H9 (cell line): ENCODE measurements around the gene PLA1A. TPM values are rescaled to one million over a fixed set of nuclear protein-coding genes. Genes with fewer than 3 reads are reported as not detected.

Experiments used
- DNase-seq: peaks from one replicate; pipeline ENCODE4 v3.0.0-alpha.2; 2017
- H2AFZ ChIP-seq: one replicate; pipeline ENCODE4 v1.6.1; 2013; ENCODE audit warnings: mild to moderate bottlenecking, low read length, control low read depth, moderate library complexity
- H2AK5ac ChIP-seq: 2 replicates; pipeline ENCODE4 v1.6.1; 2013; ENCODE audit warnings: low read length, control low read depth, mixed read lengths; ENCODE audit not compliant: insufficient read length
- H2BK120ac ChIP-seq: one replicate; pipeline ENCODE4 v1.6.1; 2013; ENCODE audit warnings: low read depth, mild to moderate bottlenecking, low read length, control low read depth, inconsistent platforms; ENCODE audit not compliant: poor library complexity, severe bottlenecking
- H2BK12ac ChIP-seq: 2 replicates; pipeline ENCODE4 v1.6.1; 2013; ENCODE audit warnings: low read length, control low read depth, mixed read lengths, low read depth; ENCODE audit not compliant: insufficient read length
- H2BK15ac ChIP-seq: 2 replicates; pipeline ENCODE4 v1.6.1; 2013; ENCODE audit warnings: low read depth, low read length, control low read depth
- H2BK20ac ChIP-seq: one replicate; pipeline ENCODE4 v1.6.1; 2013; ENCODE audit warnings: low read depth, mild to moderate bottlenecking, low read length, control low read depth, inconsistent platforms; ENCODE audit not compliant: poor library complexity, severe bottlenecking
- H2BK5ac ChIP-seq: 2 replicates; pipeline ENCODE4 v1.6.1; 2013; ENCODE audit warnings: low read length, control low read depth, mixed read lengths; ENCODE audit not compliant: insufficient read length
- H3K14ac ChIP-seq: 2 replicates; pipeline ENCODE4 v1.6.1; 2013; ENCODE audit warnings: low read length, control low read depth; ENCODE audit not compliant: insufficient read depth
- H3K18ac ChIP-seq: 2 replicates; pipeline ENCODE4 v1.6.1; 2013; ENCODE audit warnings: low read depth, mild to moderate bottlenecking, mixed read lengths, low read length, control low read depth; ENCODE audit not compliant: insufficient read length
- H3K23ac ChIP-seq: 2 replicates; pipeline ENCODE4 v1.6.1; 2013; ENCODE audit warnings: low read length, control low read depth, mixed read lengths, low read depth; ENCODE audit not compliant: insufficient read length
- H3K23me2 ChIP-seq: 2 replicates; pipeline ENCODE4 v1.6.1; 2013; ENCODE audit warnings: low read depth, mild to moderate bottlenecking, mixed read lengths, low read length, control low read depth; ENCODE audit not compliant: insufficient read length, poor library complexity, severe bottlenecking
- H3K27ac ChIP-seq: 2 replicates; pipeline ENCODE4 v1.5.1; 2013; ENCODE audit warnings: low read length, control low read depth, mixed read lengths, low read depth; ENCODE audit not compliant: insufficient read length
- H3K27me3 ChIP-seq: 2 replicates; pipeline ENCODE4 v1.6.1; 2013; ENCODE audit warnings: low read length, control low read depth, inconsistent platforms; ENCODE audit not compliant: insufficient read depth
- H3K4ac ChIP-seq: 2 replicates; pipeline ENCODE4 v1.6.1; 2013; ENCODE audit warnings: low read depth, mild to moderate bottlenecking, control low read depth, inconsistent platforms, low read length, moderate library complexity
- H3K4me1 ChIP-seq: 2 replicates; pipeline ENCODE4 v1.6.1; 2013; ENCODE audit warnings: low read length, control low read depth, inconsistent platforms; ENCODE audit not compliant: insufficient read depth
- H3K4me2 ChIP-seq: 2 replicates; pipeline ENCODE4 v1.6.1; 2013; ENCODE audit warnings: low read length, control low read depth, mixed read lengths; ENCODE audit not compliant: insufficient read length, insufficient read depth
- H3K56ac ChIP-seq: 2 replicates; pipeline ENCODE4 v1.6.1; 2013; ENCODE audit warnings: low read depth, mild to moderate bottlenecking, mixed read lengths, low read length, control low read depth; ENCODE audit not compliant: insufficient read length
- H3K79me1 ChIP-seq: 2 replicates; pipeline ENCODE4 v1.6.1; 2013; ENCODE audit warnings: low read depth, mild to moderate bottlenecking, moderate library complexity, low read length, control low read depth, inconsistent platforms; ENCODE audit not compliant: insufficient read depth, poor library complexity, severe bottlenecking
- H3K79me2 ChIP-seq: 2 replicates; pipeline ENCODE4 v1.6.1; 2013; ENCODE audit warnings: low read length, control low read depth, inconsistent platforms; ENCODE audit not compliant: insufficient read depth
- H3K9ac ChIP-seq: 2 replicates; pipeline ENCODE4 v1.6.1; 2013; ENCODE audit warnings: low read length, control low read depth, mixed read lengths; ENCODE audit not compliant: insufficient read length; ENCODE audit errors: extremely low read depth
- H3K9me3 ChIP-seq: one replicate; pipeline ENCODE4 v1.6.1; 2013; ENCODE audit warnings: low read depth, low read length, inconsistent platforms; ENCODE audit not compliant: control insufficient read depth
- H3T11ph ChIP-seq: one replicate; pipeline ENCODE4 v1.6.1; 2013; ENCODE audit warnings: mild to moderate bottlenecking, low read length, control low read depth, inconsistent platforms
- H4K20me1 ChIP-seq: one replicate; pipeline ENCODE4 v1.6.1; 2013; ENCODE audit not compliant: control insufficient read depth, insufficient read length, insufficient read depth
- H4K5ac ChIP-seq: 2 replicates; pipeline ENCODE4 v1.6.1; 2013; ENCODE audit warnings: low read depth, mild to moderate bottlenecking, mixed read lengths, low read length, control low read depth; ENCODE audit not compliant: insufficient read length
- H4K8ac ChIP-seq: replicated peaks from 2 replicates; pipeline ENCODE4 v1.6.1; 2013; ENCODE audit warnings: low read length, control low read depth, mixed read lengths, low read depth; ENCODE audit not compliant: insufficient read length
- H4K91ac ChIP-seq: 2 replicates; pipeline ENCODE4 v1.6.1; 2013; ENCODE audit warnings: low read depth, mild to moderate bottlenecking, moderate library complexity, mixed read lengths, low read length, control low read depth; ENCODE audit not compliant: insufficient read length
- H3K27ac Mint-ChIP-seq, 3 experiments: 2 replicates in 2 of 3; 3 replicates in 1 of 3; pipeline ENCODE4 v1.8.0; 2020 to 2021; ENCODE audit warnings: mixed read lengths in 3 of 3, mild to moderate bottlenecking in 1 of 3, moderate library complexity in 1 of 3
- H3K27me3 Mint-ChIP-seq: 2 replicates; pipeline ENCODE4 v1.8.0; 2021; ENCODE audit warnings: low read depth, mild to moderate bottlenecking, moderate library complexity, mixed read lengths
- H3K36me3 Mint-ChIP-seq, 3 experiments: 2 replicates in 2 of 3; 3 replicates in 1 of 3; pipeline ENCODE4 v1.8.0; 2020 to 2021; ENCODE audit warnings: low read depth in 3 of 3, mixed read lengths in 3 of 3; ENCODE audit not compliant: insufficient read depth in 1 of 3
- H3K4me1 Mint-ChIP-seq, 2 experiments: 2 replicates each; pipeline ENCODE4 v1.8.0; 2020; ENCODE audit warnings: mixed read lengths in 2 of 2
- H3K4me3 Mint-ChIP-seq, 2 experiments: 2 replicates in 1 of 2; 3 replicates in 1 of 2; pipeline ENCODE4 v1.8.0; 2020 to 2021; ENCODE audit warnings: mild to moderate bottlenecking in 2 of 2, mixed read lengths in 2 of 2, moderate library complexity in 1 of 2
- H3K9me3 Mint-ChIP-seq, 2 experiments: 2 replicates in 1 of 2; 3 replicates in 1 of 2; pipeline ENCODE4 v1.8.0; 2020; ENCODE audit warnings: mild to moderate bottlenecking in 2 of 2, mixed read lengths in 2 of 2, moderate library complexity in 1 of 2
- WGBS: extraction: QIAGEN DNeasy Blood & Tissue Kit; methylation state at CpG from one replicate; pipeline ENCODE4 v1.1.7; 2013; ENCODE audit warnings: missing lambda C conversion rate, low lambda C conversion rate, mixed read lengths; ENCODE audit not compliant: insufficient read length; ENCODE audit errors: extremely low coverage; 5-methylcytosine and 5-hydroxymethylcytosine counted together
- total RNA-seq: library from RNA; stranded (reverse); gene quantifications from 2 replicates; pipeline ENCODE4 v1.2.1, GENCODE V29; 2021
- TF ChIP-seq, protein P1 (sequence below): fragments of 200-600 bp; sonication (generic); conservative IDR thresholded peaks from 3 replicates; pipeline ENCODE4 v1.8.0; 2021; ENCODE audit warnings: antibody characterized with exemption, mild to moderate bottlenecking

PLA1A gene
- total RNA-seq, 1 experiment from 2014 or later: not detected

GRCh38 chr3:119645813-119646212 lies 48.1 kb downstream of the PLA1A start:
- Mint-ChIP-seq H3K4me3 (no peak overlapping the region), H3K4me1 (peaks cover 19 to 27% of the 10 kb centered on the region in 2 experiments), H3K27me3 (no peaks in the 10 kb centered on the region), H3K9me3 (no peaks in the 10 kb centered on the region), H3K27ac (no peak overlapping the region), H3K36me3 (no peaks in the 10 kb centered on the region; a peak in 1 of 7 replicates)
- H3K23ac ChIP-seq: no peak overlapping the region
- DNase-seq: no peak
- WGBS: no CpG with 5 or more reads among the region's 1 CpG
- no peak overlapping the region for H3K9ac ChIP-seq
- no peaks in the 10 kb centered on the region; the same call in 1 of the 2 replicates for H3K4me1 ChIP-seq
- no peaks in the 10 kb centered on the region for H4K20me1 ChIP-seq
- H3K79me2 ChIP-seq: no peaks in the 10 kb centered on the region
- H2BK12ac ChIP-seq: no peak overlapping the region
- H2BK20ac ChIP-seq: no peak overlapping the region
- no peak overlapping the region for H3K27ac ChIP-seq
- no peak overlapping the region for H3K14ac ChIP-seq
- no peaks in the 10 kb centered on the region for H3K79me1 ChIP-seq
- TF ChIP-seq, protein P1, sequence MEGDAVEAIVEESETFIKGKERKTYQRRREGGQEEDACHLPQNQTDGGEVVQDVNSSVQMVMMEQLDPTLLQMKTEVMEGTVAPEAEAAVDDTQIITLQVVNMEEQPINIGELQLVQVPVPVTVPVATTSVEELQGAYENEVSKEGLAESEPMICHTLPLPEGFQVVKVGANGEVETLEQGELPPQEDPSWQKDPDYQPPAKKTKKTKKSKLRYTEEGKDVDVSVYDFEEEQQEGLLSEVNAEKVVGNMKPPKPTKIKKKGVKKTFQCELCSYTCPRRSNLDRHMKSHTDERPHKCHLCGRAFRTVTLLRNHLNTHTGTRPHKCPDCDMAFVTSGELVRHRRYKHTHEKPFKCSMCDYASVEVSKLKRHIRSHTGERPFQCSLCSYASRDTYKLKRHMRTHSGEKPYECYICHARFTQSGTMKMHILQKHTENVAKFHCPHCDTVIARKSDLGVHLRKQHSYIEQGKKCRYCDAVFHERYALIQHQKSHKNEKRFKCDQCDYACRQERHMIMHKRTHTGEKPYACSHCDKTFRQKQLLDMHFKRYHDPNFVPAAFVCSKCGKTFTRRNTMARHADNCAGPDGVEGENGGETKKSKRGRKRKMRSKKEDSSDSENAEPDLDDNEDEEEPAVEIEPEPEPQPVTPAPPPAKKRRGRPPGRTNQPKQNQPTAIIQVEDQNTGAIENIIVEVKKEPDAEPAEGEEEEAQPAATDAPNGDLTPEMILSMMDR: no peak
- H3K56ac ChIP-seq: no peak overlapping the region
- H3K23me2 ChIP-seq: no peaks in the 10 kb centered on the region
- H3K18ac ChIP-seq: no peak overlapping the region
- no peak overlapping the region for H3K4me2 ChIP-seq
- H3K9me3 ChIP-seq: no peaks in the 10 kb centered on the region
- H3K27me3 ChIP-seq: no peaks in the 10 kb centered on the region
- H3T11ph ChIP-seq: no peak overlapping the region
- H2BK5ac ChIP-seq: no peak overlapping the region
- no peak overlapping the region for H3K4ac ChIP-seq
- H2AFZ ChIP-seq: no peak overlapping the region
- H2BK120ac ChIP-seq: no peak overlapping the region
- H4K91ac ChIP-seq: no peak overlapping the region
- H4K8ac ChIP-seq: no peak overlapping the region
- H2AK5ac ChIP-seq: no peak overlapping the region
- no peak overlapping the region for H2BK15ac ChIP-seq
- no peak overlapping the region for H4K5ac ChIP-seq
